HuH-7 (cell line): ENCODE data around the gene MYO3B.
"Not testable (repeated sequence)": the region's sequence is repeated elsewhere in the genome, so short reads cannot be mapped to it uniquely, and the experiment has no call there.

ENCODE experiments used
- DNase-seq: peaks from one replicate; pipeline ENCODE4 v3.0.0; 2011; ENCODE audit warnings: low spot score

MYO3B gene

GRCh38 chr2:170643346-170643745 lies 465.4 kb downstream of the MYO3B start:
- no peak for DNase-seq

DNA sequence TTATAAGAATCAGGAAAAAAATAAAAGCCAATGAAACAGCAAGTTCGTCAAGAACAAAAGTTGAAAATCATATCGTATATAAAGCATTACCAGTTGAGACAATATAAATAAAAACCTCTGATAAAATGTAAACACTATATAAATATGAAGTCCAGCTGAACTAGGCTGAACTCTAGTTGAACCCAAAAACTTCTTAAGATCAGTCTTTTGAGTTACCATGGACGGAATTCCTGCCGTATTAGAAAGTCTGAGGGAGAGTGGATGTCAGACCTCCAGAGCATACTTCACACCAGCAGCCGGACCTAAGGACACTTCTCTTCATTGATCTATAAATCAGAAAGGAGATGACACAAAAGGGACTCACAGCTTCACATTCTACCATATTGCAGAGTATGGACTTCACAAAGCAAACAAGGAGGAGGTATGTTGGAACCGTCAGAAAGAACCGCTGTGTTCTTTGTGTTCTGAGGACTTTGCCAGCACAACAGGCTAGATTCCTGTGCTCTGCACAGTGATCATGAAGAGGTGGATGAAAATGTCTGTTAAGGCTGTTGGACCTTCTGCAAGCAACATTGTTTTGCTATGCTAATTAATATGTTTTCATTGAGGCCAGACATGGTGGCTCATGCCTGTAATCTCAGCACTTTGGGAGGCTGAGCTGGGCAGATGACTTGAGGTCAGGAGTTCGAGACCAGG lies 469.9 kb downstream of the MYO3B start:
- no peak for DNase-seq

DNA sequence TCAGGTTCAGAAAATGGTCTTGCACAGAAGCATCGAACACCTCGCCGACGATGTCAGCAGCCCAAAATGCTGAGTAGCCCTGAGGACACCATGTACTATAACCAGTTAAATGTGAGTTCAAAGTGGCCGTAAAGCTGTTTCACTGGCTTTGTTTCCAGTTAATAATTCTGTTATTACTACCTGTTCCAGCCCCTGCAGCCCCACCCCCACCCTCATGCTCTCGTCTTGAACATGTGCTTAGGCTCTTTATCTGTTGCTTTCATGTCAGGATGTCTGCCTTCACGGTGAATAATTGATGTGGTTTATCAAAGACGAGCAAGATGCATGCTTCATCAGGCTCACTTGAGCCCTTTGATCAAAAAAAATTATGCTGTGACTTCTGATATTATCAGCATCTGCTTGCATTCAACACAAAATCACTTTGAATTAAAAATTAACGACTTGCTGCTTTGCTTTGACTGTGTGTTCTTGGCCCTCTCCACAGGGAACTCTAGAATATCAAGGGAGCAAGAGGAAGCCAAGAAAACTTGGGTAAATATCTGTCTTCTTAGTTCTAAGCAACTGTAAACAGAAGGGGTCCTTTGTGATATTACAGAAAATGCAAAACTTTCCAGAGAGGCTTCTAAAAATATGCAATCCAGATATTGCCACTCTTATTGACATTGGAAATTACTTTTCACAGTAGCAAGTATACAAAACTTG lies 473.8 kb downstream of the MYO3B start:
- DNase-seq, result no peak

DNA sequence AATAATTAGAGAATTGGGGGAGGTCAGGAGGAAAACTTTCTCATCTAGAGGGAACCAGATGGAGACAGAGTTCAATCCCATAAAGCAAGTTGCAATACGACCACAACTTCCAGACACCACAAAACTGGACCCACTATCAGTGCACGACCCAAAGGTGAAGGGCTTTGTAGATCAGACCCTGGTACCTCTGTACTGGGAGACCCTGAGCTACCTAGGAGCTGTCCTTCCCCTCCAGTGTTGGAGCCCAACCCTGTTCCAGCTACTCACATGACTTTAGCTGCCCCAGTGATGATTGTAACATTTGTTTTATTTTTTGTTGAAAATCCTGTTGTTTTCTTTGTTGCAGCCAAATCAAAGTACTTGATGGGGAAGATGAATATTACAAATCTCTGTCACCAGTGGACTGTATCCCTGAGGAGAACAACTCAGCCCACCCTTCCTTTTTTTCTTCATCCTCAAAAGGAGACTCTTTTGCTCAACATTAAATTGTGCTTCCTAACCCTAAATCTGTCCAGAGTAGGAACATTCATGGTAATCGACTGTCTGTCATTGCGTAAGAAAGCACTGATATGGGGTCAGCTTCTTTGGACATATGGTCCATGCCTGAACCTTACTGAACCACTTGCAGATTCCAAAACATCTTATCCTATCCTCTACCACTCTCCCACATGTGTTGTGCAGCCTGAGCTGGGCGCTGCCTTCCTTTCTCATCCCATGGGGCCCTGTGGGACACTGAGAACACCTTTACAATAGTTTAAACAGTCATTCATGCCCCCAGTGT lies 474.9 kb downstream of the MYO3B start:
- no peak for DNase-seq

- no peak for DNase-seq
Measured at GRCh38 chr2:170656669-170657068, 478.7 kb downstream of the MYO3B start.

- no peak for DNase-seq
Measured at GRCh38 chr2:170660409-170660808, 482.5 kb downstream of the MYO3B start.

DNA sequence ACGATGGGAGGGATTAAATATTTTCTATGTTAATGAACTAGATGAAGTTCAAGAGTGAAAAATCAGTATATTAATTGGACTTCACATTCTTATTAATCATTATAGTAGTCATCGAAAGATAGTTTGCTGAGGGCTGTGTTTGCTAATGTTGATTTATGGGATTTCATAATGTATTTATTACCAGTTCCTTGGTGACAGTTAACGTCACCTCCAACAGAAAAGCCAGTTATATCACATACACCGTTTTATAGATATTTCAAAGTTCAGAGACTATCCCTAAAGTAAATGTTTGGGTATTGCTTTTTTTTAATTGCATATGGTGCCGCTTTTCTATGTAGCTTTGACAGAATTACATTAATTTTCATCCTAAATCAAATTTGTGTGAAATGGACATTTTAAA lies 487.8 kb downstream of the MYO3B start:
- no peak for DNase-seq

DNA sequence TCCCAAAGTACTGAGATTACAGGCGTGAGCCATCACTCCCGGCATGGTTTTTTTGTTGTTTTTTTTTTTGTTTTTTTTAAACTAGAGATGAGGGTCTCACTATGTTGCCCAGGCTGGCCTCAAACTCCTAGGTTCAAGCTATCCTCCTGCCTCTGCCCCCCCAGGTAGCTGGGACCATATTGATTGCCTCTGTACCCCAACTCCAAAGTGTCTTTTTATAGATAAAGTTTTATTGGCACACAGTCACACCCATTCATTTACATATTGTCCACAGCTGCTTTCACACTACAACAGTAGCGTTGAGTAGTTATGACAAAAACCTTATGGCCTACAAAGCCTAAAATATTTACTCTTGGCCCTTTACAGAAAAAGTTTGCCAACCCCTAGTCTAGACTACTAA lies 492.0 kb downstream of the MYO3B start:
- DNase-seq, result no peak

GRCh38 chr2:170670651-170671050 lies 492.7 kb downstream of the MYO3B start:
- no peak for DNase-seq

DNA sequence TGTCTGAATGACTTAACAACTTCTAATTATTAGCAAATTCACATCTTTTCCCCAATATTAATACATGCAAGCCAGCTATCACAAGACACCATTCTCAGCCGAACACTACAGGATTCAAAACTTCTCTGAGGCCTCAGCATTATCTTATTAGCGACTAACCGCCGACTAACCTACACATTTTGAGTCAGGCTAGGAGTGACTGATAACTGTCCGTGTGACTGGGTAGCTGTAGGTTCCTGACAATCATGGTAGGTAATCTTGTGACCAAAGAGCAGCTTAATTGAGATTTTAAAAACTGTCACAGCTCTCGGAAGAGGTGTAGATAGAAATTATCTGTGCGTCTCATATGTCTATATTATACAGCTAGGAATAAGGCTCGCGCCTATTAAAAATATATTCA lies 493.1 kb downstream of the MYO3B start:
- DNase-seq, result no peak

DNA sequence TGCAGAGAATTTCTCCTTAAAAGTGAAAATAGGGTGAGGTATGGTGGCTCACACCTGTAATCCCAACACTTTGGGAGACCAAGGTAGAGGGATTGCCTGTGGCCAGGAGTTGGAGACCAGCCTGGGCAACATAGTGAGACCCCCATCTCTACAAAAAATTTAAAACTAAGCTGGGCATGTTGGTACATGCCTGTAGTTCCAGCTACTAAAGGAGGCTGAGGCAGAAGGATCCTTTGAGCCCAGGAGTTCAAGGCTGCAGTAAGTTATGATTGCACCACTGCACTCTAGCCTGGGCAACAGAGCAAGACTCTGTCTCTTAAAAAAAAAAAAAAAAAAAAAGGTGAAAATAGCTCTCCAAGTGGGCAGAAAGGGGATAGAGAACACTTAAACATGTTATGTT lies 496.3 kb downstream of the MYO3B start:
- not testable (repeated sequence) for DNase-seq

GRCh38 chr2:170675701-170676100 lies 497.8 kb downstream of the MYO3B start:
- no peak for DNase-seq

- DNase-seq, result peak; percentile 23
Measured at GRCh38 chr2:170679607-170680079, 501.7 kb downstream of the MYO3B start.

DNA sequence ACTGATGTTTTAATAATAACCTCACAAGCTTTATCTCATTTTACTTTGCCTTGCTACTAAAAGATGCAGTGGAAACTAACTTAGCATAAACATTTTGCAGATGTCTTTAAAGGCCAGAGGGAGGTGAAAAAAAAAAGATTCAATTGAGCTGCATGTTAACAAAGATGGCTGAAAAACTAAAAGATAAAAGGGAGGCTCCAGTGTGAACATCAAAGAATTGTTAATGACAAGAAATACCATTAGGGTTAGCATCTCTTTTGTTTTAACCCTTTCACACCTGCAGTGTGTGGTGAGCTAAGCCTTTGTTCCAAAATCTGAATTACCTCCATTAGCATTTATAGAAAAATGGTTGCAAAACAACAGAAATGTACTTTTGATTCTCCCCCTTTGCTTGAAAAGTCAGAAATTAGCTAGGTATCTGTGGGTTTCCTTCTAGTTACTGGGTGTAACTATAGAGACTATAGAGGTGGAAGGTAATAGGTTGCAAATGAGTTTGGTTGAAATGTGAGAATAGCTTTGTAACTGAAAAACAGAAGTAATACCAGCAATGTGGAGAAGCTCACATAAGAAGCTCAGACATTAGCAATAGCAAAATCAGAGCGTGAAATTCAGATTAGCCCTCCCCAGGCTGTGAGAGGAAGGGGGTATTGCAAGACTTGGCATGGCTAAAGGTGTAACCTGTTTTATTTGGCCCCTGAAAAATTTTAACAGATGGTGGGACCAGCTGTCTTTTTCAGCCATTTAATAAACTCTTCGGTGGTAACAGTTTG lies 502.4 kb downstream of the MYO3B start:
- DNase-seq, result no peak

DNA sequence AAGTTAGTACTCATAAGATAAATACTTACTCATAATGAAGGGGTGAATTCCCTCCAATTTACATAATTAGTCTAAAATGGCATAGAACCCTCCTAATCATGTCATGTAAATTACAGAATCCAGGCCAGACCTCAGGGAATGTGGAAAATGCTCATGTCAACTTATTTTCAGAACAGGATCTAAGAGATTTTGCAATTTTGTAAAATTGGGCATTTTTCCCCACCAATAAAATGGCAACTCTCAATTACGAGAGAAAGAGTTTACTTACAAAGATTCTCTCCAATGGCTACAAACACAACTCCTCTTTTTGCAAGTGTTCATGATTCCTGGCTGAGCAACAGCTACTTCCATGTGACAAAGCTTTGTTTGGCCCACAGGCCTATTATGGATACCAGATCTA lies 503.4 kb downstream of the MYO3B start:
- no peak for DNase-seq

DNA sequence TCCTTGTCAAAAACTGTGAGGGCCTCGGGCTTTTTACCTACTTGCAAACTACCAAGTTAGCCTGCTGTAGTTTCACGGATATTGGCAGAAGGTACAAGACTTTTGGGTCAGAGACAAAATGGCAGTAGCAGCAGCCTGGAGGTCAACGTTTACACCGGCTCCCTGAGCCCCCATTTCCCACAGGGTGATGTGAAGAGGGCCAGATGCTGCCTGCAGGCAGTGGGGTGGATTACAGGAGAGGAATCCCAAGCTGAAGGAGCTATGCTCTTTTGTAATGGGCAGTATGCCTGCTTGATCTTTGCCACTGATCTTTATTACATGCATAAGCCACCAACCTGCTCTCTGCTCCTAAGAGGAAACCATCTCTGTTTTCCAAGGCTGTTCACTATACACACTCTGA lies 507.6 kb downstream of the MYO3B start:
- DNase-seq, result no peak

GRCh38 chr2:170689481-170689880 lies 511.5 kb downstream of the MYO3B start:
- no peak for DNase-seq

GRCh38 chr2:170690640-170691039 lies 512.7 kb downstream of the MYO3B start:
- DNase-seq, result no peak

DNA sequence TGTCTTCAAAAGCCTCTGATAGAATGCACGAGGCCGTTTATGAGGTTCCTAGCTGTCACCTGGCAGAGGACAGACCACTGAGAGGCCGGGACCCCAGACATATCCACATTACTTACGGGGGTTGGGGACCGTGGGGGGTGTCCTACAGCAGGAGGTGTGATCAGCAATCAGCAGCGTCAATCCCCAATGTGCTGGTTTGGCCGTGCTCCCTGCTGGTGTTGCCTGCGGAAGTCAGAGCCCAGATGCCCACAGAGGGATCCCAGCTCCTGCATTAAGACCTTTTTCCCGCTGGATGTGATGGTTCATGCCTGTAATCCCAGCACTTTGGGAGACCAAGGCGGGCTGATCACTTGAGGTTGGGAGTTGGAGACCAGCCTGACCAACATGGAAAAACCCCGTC lies 516.4 kb downstream of the MYO3B start:
- no peak for DNase-seq

DNA sequence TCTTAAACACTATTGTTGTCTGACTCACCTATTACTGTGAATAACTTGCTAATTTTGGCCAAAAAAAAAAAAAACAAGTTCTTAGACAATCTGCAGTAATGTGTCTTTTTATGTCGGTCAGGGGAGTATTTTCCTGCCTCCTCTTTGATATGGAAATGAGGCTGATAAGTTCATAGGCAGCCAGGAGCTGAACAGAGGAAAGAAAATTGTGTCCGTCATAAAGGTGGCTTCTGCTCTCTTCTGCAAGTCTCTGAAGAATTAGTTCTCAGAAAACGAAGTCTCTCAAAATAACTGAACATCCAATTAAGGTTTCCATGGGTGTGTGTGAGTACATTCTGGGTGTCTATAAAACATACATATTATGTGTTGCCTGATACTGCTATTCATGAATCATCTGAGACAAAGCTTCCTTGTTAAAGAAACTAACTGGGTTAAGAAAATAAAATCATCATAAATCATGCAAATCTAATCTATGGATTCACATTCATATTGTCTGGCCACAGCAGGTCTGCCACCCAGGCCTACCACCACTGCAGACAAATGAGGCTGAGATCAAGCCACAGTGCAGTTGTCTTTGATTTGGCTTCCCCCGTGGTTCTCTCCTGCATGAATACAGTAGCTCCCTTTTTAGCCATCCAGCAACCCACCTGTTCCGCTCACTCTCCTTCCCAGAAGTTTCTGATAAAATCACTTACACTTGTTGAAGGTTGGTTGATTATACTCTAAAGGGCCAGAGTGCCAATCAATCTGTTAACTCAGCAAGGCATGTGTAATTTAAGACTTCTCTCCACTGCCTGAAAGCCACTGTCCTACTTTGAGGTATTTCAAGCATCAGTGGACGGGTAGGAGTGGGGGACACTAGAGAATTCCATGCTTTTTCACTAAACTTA lies 517.8 kb downstream of the MYO3B start:
- no peak for DNase-seq

GRCh38 chr2:170696948-170697347 lies 519.0 kb downstream of the MYO3B start:
- DNase-seq, result no peak
